Omental fat pad (tissue), 4 donors: ENCODE measurements around the gene CETN3. TPM values are rescaled to one million over a fixed set of nuclear protein-coding genes. Genes with fewer than 3 reads are reported as not detected.

Source experiments
- ATAC-seq: fragments of 150-250 bp; one replicate; pipeline ENCODE4 v1.9.1; 2016; ENCODE audit warnings: mild to moderate bottlenecking, moderate library complexity; ENCODE audit not compliant: low FRiP score
- DNase-seq: peaks from one replicate; pipeline ENCODE4 v3.0.0-alpha.2; 2019; ENCODE audit warnings: low spot score
- total RNA-seq, 4 donors: library from RNA; depleted of rRNA; stranded (reverse); fragments of >200 nt; gene quantifications; one replicate each; pipeline ENCODE4 v1.1.0, GENCODE V29; 2016
- TF ChIP-seq, protein P1 (sequence below), 3 donors: fragments of 450-650 bp; IDR thresholded peaks; one replicate each; pipeline ENCODE4 v1.5.1; 2016 to 2017; ENCODE audit warnings: antibody characterized with exemption in 3 of 3, mild to moderate bottlenecking in 3 of 3, moderate library complexity in 2 of 3

Gene CETN3
- total RNA-seq, 4 donors from 2014 or later: 5.2 to 9.1 (median 5.7) TPM

GRCh38 chr5:90424245-90424644 lies 14.7 kb upstream of the CETN3 start:
- TF ChIP-seq, protein P1, sequence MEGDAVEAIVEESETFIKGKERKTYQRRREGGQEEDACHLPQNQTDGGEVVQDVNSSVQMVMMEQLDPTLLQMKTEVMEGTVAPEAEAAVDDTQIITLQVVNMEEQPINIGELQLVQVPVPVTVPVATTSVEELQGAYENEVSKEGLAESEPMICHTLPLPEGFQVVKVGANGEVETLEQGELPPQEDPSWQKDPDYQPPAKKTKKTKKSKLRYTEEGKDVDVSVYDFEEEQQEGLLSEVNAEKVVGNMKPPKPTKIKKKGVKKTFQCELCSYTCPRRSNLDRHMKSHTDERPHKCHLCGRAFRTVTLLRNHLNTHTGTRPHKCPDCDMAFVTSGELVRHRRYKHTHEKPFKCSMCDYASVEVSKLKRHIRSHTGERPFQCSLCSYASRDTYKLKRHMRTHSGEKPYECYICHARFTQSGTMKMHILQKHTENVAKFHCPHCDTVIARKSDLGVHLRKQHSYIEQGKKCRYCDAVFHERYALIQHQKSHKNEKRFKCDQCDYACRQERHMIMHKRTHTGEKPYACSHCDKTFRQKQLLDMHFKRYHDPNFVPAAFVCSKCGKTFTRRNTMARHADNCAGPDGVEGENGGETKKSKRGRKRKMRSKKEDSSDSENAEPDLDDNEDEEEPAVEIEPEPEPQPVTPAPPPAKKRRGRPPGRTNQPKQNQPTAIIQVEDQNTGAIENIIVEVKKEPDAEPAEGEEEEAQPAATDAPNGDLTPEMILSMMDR (IDR thresholded peaks at IDR 0.05): no peak
- DNase-seq (no peak), ATAC-seq (no peak)

- DNase-seq: no peak
- TF ChIP-seq, protein P1 (IDR thresholded peaks at IDR 0.05): no peak
- ATAC-seq: no peak
Measured at GRCh38 chr5:90421136-90421535, 11.6 kb upstream of the CETN3 start.

DNA sequence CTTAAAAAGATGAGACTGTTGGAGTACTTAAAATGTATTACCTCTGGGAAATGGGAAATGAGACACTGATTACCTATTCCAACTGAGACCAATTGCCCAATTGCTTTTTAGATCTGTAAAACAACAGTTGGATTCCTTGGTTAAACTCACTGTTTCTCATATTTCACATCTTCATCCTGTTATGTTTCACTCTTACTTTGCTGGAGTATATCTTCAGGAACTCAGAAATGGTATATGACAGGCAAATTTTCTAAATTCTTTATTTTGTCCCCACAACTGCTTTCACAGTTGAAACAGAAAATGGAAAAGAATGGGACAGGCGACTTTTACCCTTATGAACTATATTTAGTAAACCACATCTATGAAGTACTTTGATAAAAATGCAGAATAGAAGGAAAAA lies 8.7 kb upstream of the CETN3 start:
- DNase-seq (no peak), ATAC-seq (no peak)
- TF ChIP-seq, protein P1 (IDR thresholded peaks at IDR 0.05): no peak

- TF ChIP-seq, protein P1 (IDR thresholded peaks at IDR 0.05): no peak
- DNase-seq (no peak), ATAC-seq (peak; percentile 1)
Measured at GRCh38 chr5:90410178-90410762, 714 bp upstream of the CETN3 start.

DNA sequence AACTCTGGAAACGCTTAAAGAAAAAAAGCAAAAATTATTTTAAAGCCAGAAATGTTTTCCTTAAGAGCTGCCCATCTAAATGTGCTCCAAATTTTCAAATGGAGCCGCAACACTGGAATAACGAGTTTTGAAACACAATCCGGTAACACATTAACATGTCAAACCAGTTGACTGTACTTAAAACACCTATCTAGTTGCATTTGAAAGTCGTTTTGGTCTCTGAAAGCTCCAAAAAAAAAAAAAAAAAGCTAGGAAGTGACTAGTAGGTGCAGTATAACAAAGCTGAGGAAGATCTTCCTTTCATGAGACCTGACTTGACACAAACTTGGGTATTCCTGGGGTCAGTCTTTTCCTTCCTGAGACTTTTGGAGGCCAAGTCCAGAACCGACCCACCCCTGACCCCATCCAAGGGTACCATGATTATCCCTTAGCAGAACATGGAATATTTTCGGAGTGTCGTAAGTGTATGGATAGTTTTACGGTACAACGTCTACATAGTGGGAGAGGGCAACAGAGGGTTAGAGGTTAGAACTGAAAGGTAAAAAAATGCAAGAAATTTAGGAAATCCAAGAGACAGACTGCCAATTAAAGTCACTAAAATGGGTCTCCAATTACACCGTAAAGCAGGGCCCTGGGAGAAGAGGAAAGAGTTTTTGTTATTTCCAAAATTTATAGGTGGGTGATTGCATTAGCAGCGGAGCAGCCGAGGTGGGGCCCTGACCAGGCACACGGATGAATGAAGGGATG lies 812 bp downstream of the CETN3 start:
- peak; percentile 3 for ATAC-seq
- TF ChIP-seq, protein P1 (IDR thresholded peaks at IDR 0.05): no peak
- no peak for DNase-seq

DNA sequence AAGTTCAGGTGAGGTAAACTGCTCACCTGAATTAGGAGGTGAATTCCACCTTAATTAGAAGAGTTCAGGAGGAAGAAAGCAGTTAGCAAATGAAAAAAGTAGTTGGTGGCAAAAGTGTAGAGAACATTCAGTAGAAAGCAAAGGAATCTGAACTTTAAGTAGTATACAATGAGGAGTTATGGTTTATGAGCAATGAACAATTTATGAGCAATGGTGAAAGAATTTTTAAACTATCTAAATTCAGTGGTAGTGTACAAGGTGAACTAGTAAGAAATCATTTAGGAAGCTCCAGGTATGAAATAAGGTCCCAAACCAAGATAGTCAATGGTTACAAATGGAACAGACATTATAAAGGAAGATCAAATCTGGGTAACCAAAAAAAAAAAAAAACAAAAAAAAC lies 3.1 kb downstream of the CETN3 start:
- no peak for ATAC-seq
- TF ChIP-seq, protein P1 (IDR thresholded peaks at IDR 0.05): no peak
- DNase-seq: no peak
